GM19043 (cell line): ENCODE data around the gene TRAFD1.

ENCODE experiments used
- ATAC-seq: cut with Tn5 transposase; IDR thresholded peaks from one replicate; pipeline ENCODE4 v1.9.1; 2021; ENCODE audit warnings: low read depth; ENCODE audit not compliant: unreplicated experiment

The TRAFD1 gene

GRCh38 chr12:112112409-112113133, 12.8 kb upstream of the TRAFD1 start:
- no peak for ATAC-seq

GRCh38 chr12:112115259-112116045, 9.9 kb upstream of the TRAFD1 start:
- ATAC-seq = no peak

- ATAC-seq = no peak
Measured at GRCh38 chr12:112116232-112117060, 8.9 kb upstream of the TRAFD1 start.

- ATAC-seq = no peak
Measured at GRCh38 chr12:112117685-112118084, 7.7 kb upstream of the TRAFD1 start.

- no peak for ATAC-seq
Measured at GRCh38 chr12:112121780-112122565, 3.4 kb upstream of the TRAFD1 start.

- no peak for ATAC-seq
Measured at GRCh38 chr12:112122823-112123690, 2.3 kb upstream of the TRAFD1 start.

- ATAC-seq = no peak
Measured at GRCh38 chr12:112124918-112125249, 476 bp upstream of the TRAFD1 start.

- ATAC-seq = no peak
Measured at GRCh38 chr12:112126000-112126438, 659 bp downstream of the TRAFD1 start.

- no peak for ATAC-seq
Measured at GRCh38 chr12:112126911-112127310, 1.6 kb downstream of the TRAFD1 start.

- peak; percentile 48 for ATAC-seq
Measured at GRCh38 chr12:112130441-112130998, 5.2 kb downstream of the TRAFD1 start.

GRCh38 chr12:112131686-112132085, 6.3 kb downstream of the TRAFD1 start:
- no peak for ATAC-seq

GRCh38 chr12:112133418-112133817, 8.1 kb downstream of the TRAFD1 start:
- ATAC-seq = no peak

- no peak for ATAC-seq
Measured at GRCh38 chr12:112134731-112135130, 9.4 kb downstream of the TRAFD1 start.

GRCh38 chr12:112140728-112141127, 15.4 kb downstream of the TRAFD1 start:
- no peak for ATAC-seq

- no peak for ATAC-seq
Measured at GRCh38 chr12:112146123-112146522, 20.8 kb downstream of the TRAFD1 start.

GRCh38 chr12:112148031-112148513, 22.7 kb downstream of the TRAFD1 start:
- ATAC-seq = no peak

- ATAC-seq = no peak
Measured at GRCh38 chr12:112149596-112149995, 24.2 kb downstream of the TRAFD1 start.

GRCh38 chr12:112151766-112152541, 26.6 kb downstream of the TRAFD1 start:
- ATAC-seq = no peak
